Left lung (tissue), 14 donors: Measurements from ENCODE around the gene FCF1. TPM values are rescaled to one million over a fixed set of nuclear protein-coding genes. Genes with fewer than 3 reads are reported as not detected.
A peak's percentile ranks its signal among the peaks of the same experiment; 100 is the strongest.

Experiments
- ATAC-seq: fragments of 200-7000 bp; cut with Tn5 transposase; one replicate; pipeline ENCODE4 v1.9.1; 2020; ENCODE audit warnings: moderate library complexity
- DNase-seq, 4 donors: peaks; one replicate each; pipeline ENCODE4 v3.0.0-alpha.2; 2013 to 2020
- H3K27ac ChIP-seq, 2 donors: fragments of 200-600 bp; sonication (generic) in 1 of 2; one replicate each; pipeline versions ENCODE4 v1.5.0 to v1.8.0; 2020 to 2021
- H3K27me3 ChIP-seq, 2 donors: fragments of 200-600 bp; sonication (generic) in 1 of 2; one replicate each; pipeline versions ENCODE4 v1.5.0 to v1.8.0; 2020 to 2021
- H3K36me3 ChIP-seq, 2 donors: fragments of 200-600 bp; sonication (generic) in 1 of 2; one replicate each; pipeline versions ENCODE4 v1.5.0 to v1.8.0; 2020 to 2021
- H3K4me1 ChIP-seq, 2 donors: fragments of 200-600 bp; one replicate each; pipeline ENCODE4 v1.8.0; 2021
- H3K4me3 ChIP-seq, 2 donors: fragments of 200-600 bp; sonication (generic) in 1 of 2; one replicate each; pipeline versions ENCODE4 v1.5.0 to v1.8.0; 2020 to 2021; ENCODE audit warnings: mild to moderate bottlenecking in 1 of 2
- H3K9me3 ChIP-seq, 2 donors: fragments of 200-600 bp; sonication (generic) in 1 of 2; one replicate each; pipeline versions ENCODE4 v1.5.0 to v1.8.0; 2020 to 2021
- intact Hi-C, 2 donors: fragments of 100-400 bp; cut with DNase I; formaldehyde crosslinking; loops; one replicate each; pipeline versions ENCODE4 v1.11.2 to v1.14.2; 2022
- long read RNA-seq, 12 donors: library from polyadenylated mRNA in 2 of 12; unstranded in 2 of 12; transcript quantifications; one replicate each; pipeline ENCODE4 v2.0.0 and lab custom pipeline, GENCODE V29; 2019 to 2026
- polyA plus RNA-seq, 6 donors: library from polyadenylated mRNA; unstranded; fragments of 120-200 nt; gene quantifications; one replicate each; pipeline ENCODE4 v1.2.1, GENCODE V29; 2013; ENCODE audit not compliant: insufficient read length in 6 of 6
- total RNA-seq, 2 donors: library from RNA; stranded (reverse); fragmentation: NEBNext Ultra II Directional; extraction: Animal tissue kit (Norgen Biotek cat#: 25700); gene quantifications; one replicate each; pipeline ENCODE4 v1.2.1, GENCODE V29; 2021
- TF ChIP-seq, protein P1 (sequence below), 2 donors: fragments of 200-600 bp; sonication (generic) in 1 of 2; IDR thresholded peaks; one replicate each; pipeline versions ENCODE4 v1.5.0 to v1.8.0; 2021; ENCODE audit warnings: antibody characterized with exemption in 2 of 2
- donor health status: DM: no; HTN: yes; CAD: no.
- donor health status: DM: no; HTN: no; CAD: no.

The FCF1 gene
- total RNA-seq (10 to 100 TPM; 48.9 to 50.3 TPM), polyA plus RNA-seq (10 to 100 TPM; 66.5 to 75.9 (median 71.3) TPM)
- long read RNA-seq, donor 1, full-length matches to known transcripts = 6 of 6 reads
- long read RNA-seq, donor 1, partial matches to known transcripts = 0 of 6 reads
- long read RNA-seq, donor 1, other reads (novel, unspliced or antisense) = 0 of 6 reads
- long read RNA-seq, donor 2, full-length matches to known transcripts = 2 of 22 reads
- long read RNA-seq, donor 2, partial matches to known transcripts = 20 of 22 reads
- long read RNA-seq, donor 2, other reads (novel, unspliced or antisense) = 0 of 22 reads
- long read RNA-seq, donor 3, full-length matches to known transcripts = 4 of 4 reads
- long read RNA-seq, donor 3, partial matches to known transcripts = 0 of 4 reads
- long read RNA-seq, donor 3, other reads (novel, unspliced or antisense) = 0 of 4 reads
- long read RNA-seq, donor 4, partial matches to known transcripts = 0 of 2 reads
- long read RNA-seq, donor 4, other reads (novel, unspliced or antisense) = 2 of 2 reads
- long read RNA-seq, donor 5, full-length matches to known transcripts = 2 of 16 reads
- long read RNA-seq, donor 5, partial matches to known transcripts = 14 of 16 reads
- long read RNA-seq, donor 5, other reads (novel, unspliced or antisense) = 0 of 16 reads
- long read RNA-seq, donor 6, full-length matches to known transcripts = 7 of 7 reads
- long read RNA-seq, donor 6, partial matches to known transcripts = 0 of 7 reads
- long read RNA-seq, donor 6, other reads (novel, unspliced or antisense) = 0 of 7 reads
- long read RNA-seq, donor 7, partial matches to known transcripts = 0 of 1 reads
- long read RNA-seq, donor 7, other reads (novel, unspliced or antisense) = 0 of 1 reads
- long read RNA-seq, donor 8, full-length matches to known transcripts = 3 of 3 reads
- long read RNA-seq, donor 8, partial matches to known transcripts = 0 of 3 reads
- long read RNA-seq, donor 8, other reads (novel, unspliced or antisense) = 0 of 3 reads
- long read RNA-seq, donor 9 = 0 reads
- long read RNA-seq, donor 10, partial matches to known transcripts = 0 of 1 reads
- long read RNA-seq, donor 10, other reads (novel, unspliced or antisense) = 1 of 1 reads
- long read RNA-seq, donor 11 = 0 reads
- long read RNA-seq, donor 12, full-length matches to known transcripts = 2 of 2 reads
- long read RNA-seq, donor 12, partial matches to known transcripts = 0 of 2 reads
- long read RNA-seq, donor 12, other reads (novel, unspliced or antisense) = 0 of 2 reads

- peak within 1 kb of the TSS; percentile 77 to 86 for H3K4me3 ChIP-seq
- H3K27ac ChIP-seq = peak within 1 kb of the TSS; percentile 60 to 88
- peak; percentile 82 to 94 (median 88) for DNase-seq
- peaks cover 22 to 41% of the 10 kb centered on the region in 2 donors for H3K4me1 ChIP-seq
- TF ChIP-seq, protein P1, sequence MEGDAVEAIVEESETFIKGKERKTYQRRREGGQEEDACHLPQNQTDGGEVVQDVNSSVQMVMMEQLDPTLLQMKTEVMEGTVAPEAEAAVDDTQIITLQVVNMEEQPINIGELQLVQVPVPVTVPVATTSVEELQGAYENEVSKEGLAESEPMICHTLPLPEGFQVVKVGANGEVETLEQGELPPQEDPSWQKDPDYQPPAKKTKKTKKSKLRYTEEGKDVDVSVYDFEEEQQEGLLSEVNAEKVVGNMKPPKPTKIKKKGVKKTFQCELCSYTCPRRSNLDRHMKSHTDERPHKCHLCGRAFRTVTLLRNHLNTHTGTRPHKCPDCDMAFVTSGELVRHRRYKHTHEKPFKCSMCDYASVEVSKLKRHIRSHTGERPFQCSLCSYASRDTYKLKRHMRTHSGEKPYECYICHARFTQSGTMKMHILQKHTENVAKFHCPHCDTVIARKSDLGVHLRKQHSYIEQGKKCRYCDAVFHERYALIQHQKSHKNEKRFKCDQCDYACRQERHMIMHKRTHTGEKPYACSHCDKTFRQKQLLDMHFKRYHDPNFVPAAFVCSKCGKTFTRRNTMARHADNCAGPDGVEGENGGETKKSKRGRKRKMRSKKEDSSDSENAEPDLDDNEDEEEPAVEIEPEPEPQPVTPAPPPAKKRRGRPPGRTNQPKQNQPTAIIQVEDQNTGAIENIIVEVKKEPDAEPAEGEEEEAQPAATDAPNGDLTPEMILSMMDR (IDR thresholded peaks at IDR 0.05) = no peak
- H3K27me3 ChIP-seq = no peaks in the 10 kb centered on the region
- ATAC-seq = peak; percentile 99
- no peaks in the 10 kb centered on the region for H3K9me3 ChIP-seq
- intact Hi-C loops = no loop called here
- peaks cover 0 to 27% of the 10 kb centered on the region in 2 donors for H3K36me3 ChIP-seq
Observed at GRCh38 chr14:74712499-74713394, at the start of gene FCF1, which contains the start of gene AREL1. Gene FCF1, plus strand, starts transcription at chr14:74713144. Its CDS starts 54 bp downstream, at chr14:74713198. Gene AREL1, minus strand, starts transcription at chr14:74713080. Its CDS starts 27,465 bp downstream, at chr14:74685615.

GRCh38 chr14:74663884-74664283, 49.1 kb upstream of the FCF1 start:
- intact Hi-C loops = no loop called here
- DNase-seq (no peak), ATAC-seq (no peak)
- Histone ChIP-seq H3K9me3 (no peaks in the 10 kb centered on the region), H3K4me1 (no peaks in the 10 kb centered on the region), H3K36me3 (peaks cover 0 to 100% of the 10 kb centered on the region in 2 donors), H3K4me3 (no peak overlapping the region), H3K27ac (no peak overlapping the region), H3K27me3 (no peaks in the 10 kb centered on the region)
- TF ChIP-seq, protein P1 (IDR thresholded peaks at IDR 0.05) = no peak

GRCh38 chr14:74664717-74665116, 48.2 kb upstream of the FCF1 start:
- ATAC-seq (no peak), DNase-seq (no peak)
- TF ChIP-seq, protein P1 (IDR thresholded peaks at IDR 0.05) = no peak
- intact Hi-C loops = no loop called here
- Histone ChIP-seq H3K27ac (no peak overlapping the region), H3K27me3 (no peaks in the 10 kb centered on the region), H3K36me3 (peaks cover 0 to 100% of the 10 kb centered on the region in 2 donors), H3K4me1 (no peaks in the 10 kb centered on the region), H3K9me3 (no peaks in the 10 kb centered on the region), H3K4me3 (no peak overlapping the region)

DNA sequence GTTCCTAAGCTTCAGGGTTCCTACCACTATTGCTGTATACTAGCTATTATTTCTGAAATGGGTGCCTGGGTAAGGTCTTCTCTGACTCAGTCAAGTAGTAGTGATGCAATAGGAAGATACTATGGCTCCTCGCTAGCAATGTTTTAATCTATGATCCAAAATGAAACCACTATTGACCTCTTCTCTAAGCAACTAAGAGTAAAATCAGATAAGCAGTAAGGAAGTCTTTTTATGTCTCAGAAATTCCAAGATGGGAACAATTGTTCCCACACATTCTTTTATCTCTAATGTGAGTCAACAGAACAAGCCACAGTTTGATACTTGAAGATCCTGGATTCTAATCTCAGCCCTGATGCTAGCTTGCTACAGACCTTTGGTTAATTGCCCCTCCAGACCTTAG, 45.2 kb upstream of the FCF1 start:
- H3K4me1 ChIP-seq = no peaks in the 10 kb centered on the region
- peaks cover 0 to 100% of the 10 kb centered on the region in 2 donors for H3K36me3 ChIP-seq
- H3K27me3 ChIP-seq = no peaks in the 10 kb centered on the region
- H3K27ac ChIP-seq = no peak overlapping the region
- ATAC-seq = no peak
- intact Hi-C loops = no loop called here
- H3K4me3 ChIP-seq = no peak overlapping the region
- no peak for DNase-seq
- TF ChIP-seq, protein P1 (IDR thresholded peaks at IDR 0.05) = no peak
- no peaks in the 10 kb centered on the region for H3K9me3 ChIP-seq
